Endothelial cell of umbilical vein (primary cell): ENCODE measurements around the gene NDUFA11. TPM values are rescaled to one million over a fixed set of nuclear protein-coding genes. Genes with fewer than 3 reads are reported as not detected.

Experiments
- BruUV-seq: library from RNA; stranded (reverse); fragments of 400-500 nt; replicated peaks from 2 replicates; lab custom pipeline; 2021; lab: Mats Ljungman, UMichigan
- CTCF ChIA-PET: fragments of 300-600, 350-600 bp; sonication (Branson Sonifier 250); formaldehyde crosslinking; loops from one replicate; lab custom pipeline; 2021; ENCODE audit warnings: antibody characterized with exemption, inconsistent platforms; lab: Charles Lee
- POLR2A ChIA-PET: fragments of 300-600, 350-600 bp; sonication (Branson Sonifier 250); formaldehyde crosslinking; loops from one replicate; lab custom pipeline; 2021; ENCODE audit warnings: antibody characterized with exemption, inconsistent platforms; lab: Charles Lee
- DNase-seq: peaks from one replicate; pipeline ENCODE4 v3.0.0-alpha.2; 2011; ENCODE audit warnings: low read depth, low spot score
- FAIRE-seq: peaks from 2 replicates; lab custom pipeline; 2011; peaks lifted over from hg19 to GRCh38; lab: Jason Lieb, UNC
- H2AFZ ChIP-seq: 2 replicates; pipeline ENCODE4 v1.6.0; 2012; ENCODE audit warnings: low read depth, low read length, control low read depth, inconsistent platforms
- H3K27ac ChIP-seq: 2 replicates; pipeline ENCODE4 v1.5.1; 2011; ENCODE audit warnings: low read depth, mild to moderate bottlenecking, control low read depth, low read length, moderate library complexity; ENCODE audit not compliant: insufficient read depth
- H3K27me3 ChIP-seq, 2 experiments: 2 replicates each; pipeline versions ENCODE4 v1.6.0 to v1.6.1; 2011; ENCODE audit warnings: low read length in 2 of 2, mixed read lengths in 1 of 2; ENCODE audit not compliant: control insufficient read depth in 2 of 2, insufficient read depth in 2 of 2
- H3K36me3 ChIP-seq, 2 experiments: 2 replicates in 1 of 2; 3 replicates in 1 of 2; pipeline ENCODE4 v1.5.1; 2011; ENCODE audit warnings: low read length in 2 of 2, mild to moderate bottlenecking in 1 of 2, moderate library complexity in 1 of 2; ENCODE audit not compliant: control insufficient read depth in 2 of 2, insufficient read depth in 2 of 2; ENCODE audit errors: extremely low read depth in 1 of 2
- H3K4me1 ChIP-seq: 3 replicates; pipeline ENCODE4 v1.5.1; 2011; ENCODE audit warnings: mild to moderate bottlenecking, low read length; ENCODE audit not compliant: control insufficient read depth, insufficient read depth; ENCODE audit errors: extremely low read depth
- H3K4me2 ChIP-seq: 2 replicates; pipeline ENCODE4 v1.6.1; 2011; ENCODE audit warnings: low read length, control low read depth, mixed read lengths; ENCODE audit not compliant: insufficient read depth
- H3K4me3 ChIP-seq, 3 experiments: fragments of 200-600 bp in 1 of 3; sonication (generic), shearing (Covaris generic) in 1 of 3; replicated peaks in 1 of 3; 2 replicates each; pipeline ENCODE4 v1.5.1; 2011 to 2016; ENCODE audit warnings: control low read depth in 3 of 3, low read length in 3 of 3, mild to moderate bottlenecking in 2 of 3, inconsistent platforms in 1 of 3, low read depth in 1 of 3, moderate library complexity in 1 of 3; ENCODE audit not compliant: insufficient read depth in 1 of 3
- H3K79me2 ChIP-seq: 2 replicates; pipeline ENCODE4 v1.6.0; 2012; ENCODE audit warnings: low read length, inconsistent platforms; ENCODE audit not compliant: control insufficient read depth, insufficient read depth
- H3K9ac ChIP-seq: replicated peaks from 2 replicates; pipeline ENCODE3; 2011; ENCODE audit warnings: low read length, control low read depth; ENCODE audit not compliant: insufficient read depth; ENCODE audit errors: extremely low read depth
- H3K9me1 ChIP-seq: replicated peaks from 3 replicates; pipeline ENCODE4 v1.6.0; 2011; ENCODE audit warnings: mild to moderate bottlenecking, low read length; ENCODE audit not compliant: control insufficient read depth, insufficient read depth; ENCODE audit errors: extremely low read depth
- H3K9me3 ChIP-seq: replicated peaks from 2 replicates; pipeline ENCODE4 v1.5.1; 2012; ENCODE audit warnings: low read length, inconsistent platforms; ENCODE audit not compliant: control insufficient read depth, insufficient read depth
- H4K20me1 ChIP-seq: replicated peaks from 2 replicates; pipeline ENCODE3; 2011; ENCODE audit warnings: mild to moderate bottlenecking, low read length; ENCODE audit not compliant: control insufficient read depth, insufficient read depth; ENCODE audit errors: extremely low read depth
- EZH2 ChIP-seq: IDR thresholded peaks from 2 replicates; pipeline ENCODE4 v1.6.1; 2012; ENCODE audit warnings: borderline replicate concordance, low read depth, mild to moderate bottlenecking, moderate library complexity, low read length, inconsistent platforms; ENCODE audit not compliant: severe bottlenecking
- FOS ChIP-seq: IDR thresholded peaks from 2 replicates; pipeline ENCODE4 v1.6.1; 2011; ENCODE audit warnings: mild to moderate bottlenecking, low read length, moderate library complexity, borderline replicate concordance; ENCODE audit not compliant: insufficient read depth
- GATA2 ChIP-seq: IDR thresholded peaks from 2 replicates; pipeline ENCODE4 v1.7.0; 2011; ENCODE audit warnings: low read depth, mild to moderate bottlenecking, moderate library complexity, mixed read lengths, low read length; ENCODE audit not compliant: insufficient read length, insufficient read depth
- JUN ChIP-seq: IDR thresholded peaks from 2 replicates; pipeline ENCODE4 v1.6.1; 2011; ENCODE audit warnings: borderline replicate concordance, low read depth; ENCODE audit not compliant: insufficient read length, insufficient read depth
- POLR2A ChIP-seq: IDR thresholded peaks from 2 replicates; pipeline ENCODE4 v1.6.1; 2012; ENCODE audit warnings: low read depth, mild to moderate bottlenecking, control low read depth, low read length
- dilution Hi-C: fragments of 300-500 bp; cut with MboI; formaldehyde crosslinking; loops from one replicate; pipeline ENCODE4 v1.15.0; 2019; ENCODE audit warnings: low sequenced_read_pairs; ENCODE audit not compliant: extremely low pct_ligation_motif_present
- intact Hi-C: fragments of 100-400 bp; cut with micrococcal nuclease; formaldehyde crosslinking; loops from one replicate; pipeline ENCODE4 v1.10.0; 2022
- polyA plus RNA-seq, 4 experiments: library from polyadenylated mRNA; depleted of rRNA in 3 of 4; stranded (reverse) in 3 of 4; unstranded in 1 of 4; fragments of >200 nt; gene quantifications; 2 replicates each; pipeline versions ENCODE4 v1.2.1 to v1.2.3, GENCODE V29; 2011 to 2012; ENCODE audit warnings: missing spikeins in 1 of 4
- total RNA-seq: library from RNA; stranded (reverse); gene quantifications from 2 replicates; pipeline ENCODE4 v1.2.3, GENCODE V29; 2021

The NDUFA11 gene
- total and polyA plus RNA-seq, 2 donors (not counting 3 experiments of a cell fraction or from before 2014, with no cell fraction given) = 281 to 876 TPM

GRCh38 chr19:5934069-5934401 is 30.4 kb upstream of the NDUFA11 start:
- FAIRE-seq = peak; percentile 90
- H2AFZ ChIP-seq = no peak overlapping the region

GRCh38 chr19:5933391-5934068 is 29.9 kb upstream of the NDUFA11 start:
- Histone ChIP-seq H3K27ac (peak overlapping the region; percentile 42), H3K4me3 (no peak overlapping the region), H3K9me3 (no peaks in the 10 kb centered on the region), H3K79me2 (no peaks in the 10 kb centered on the region), H3K36me3 (peaks cover 13 to 27% of the 10 kb centered on the region in 2 experiments), H3K27me3 (no peaks in the 10 kb centered on the region), H3K9me1 (no peaks in the 10 kb centered on the region), H3K4me1 (peaks cover 30% of the 10 kb centered on the region), H2AFZ (no peak overlapping the region), H3K9ac (no peak overlapping the region), H4K20me1 (no peaks in the 10 kb centered on the region), H3K4me2 (no peak overlapping the region)
- FAIRE-seq (no peak), DNase-seq (no peak)
- no TSS peak for BruUV-seq
- dilution Hi-C loops (no loop called here), intact Hi-C loops (no loop called here)
- ChIA-PET CTCF (interaction anchor here (2.9 to 3.1 kb wide), 2 partner anchors 35 to 89 kb away, joined by 17 to 28 read pairs; no protein-coding TSS in a partner anchor), POLR2A (no interaction called here)
- TF ChIP-seq GATA2 = no peak
- no peak for TF ChIP-seq JUN
- TF ChIP-seq EZH2 = no peak
- no peak for TF ChIP-seq POLR2A

More at GRCh38 chr19:5934069-5934401, 30.4 kb upstream of the NDUFA11 start:
- H3K36me3 ChIP-seq = peaks cover 13 to 23% of the 10 kb centered on the region in 2 experiments
- peak overlapping the region; percentile 42 for H3K27ac ChIP-seq
- BruUV-seq = no TSS peak
- dilution Hi-C loops = no loop called here
- H3K9ac ChIP-seq = no peak overlapping the region
- DNase-seq = peak; percentile 47
- peaks cover 30% of the 10 kb centered on the region for H3K4me1 ChIP-seq
- no peaks in the 10 kb centered on the region for H3K27me3 ChIP-seq
- H3K4me3 ChIP-seq = no peak overlapping the region
- CTCF ChIA-PET = interaction anchor here (2.9 to 3.4 kb wide), 3 partner anchors 34 to 130 kb away, joined by 12 to 28 read pairs (median 17); partner anchors contain the start of gene NRTN
- no peaks in the 10 kb centered on the region for H3K79me2 ChIP-seq
- no peaks in the 10 kb centered on the region for H3K9me3 ChIP-seq
- no peaks in the 10 kb centered on the region for H4K20me1 ChIP-seq
- intact Hi-C loops = no loop called here
- H3K9me1 ChIP-seq = no peaks in the 10 kb centered on the region
- no peak for TF ChIP-seq FOS
- peak; percentile 38 for TF ChIP-seq JUN
- peak; percentile 69 for TF ChIP-seq GATA2
- POLR2A ChIA-PET = no interaction called here
- H3K4me2 ChIP-seq = no peak overlapping the region
